Measurements from ENCODE around the gene NKX6-2. TPM values are rescaled to one million over a fixed set of nuclear protein-coding genes. Genes with fewer than 3 reads are reported as not detected.

Gene NKX6-2
- total RNA-seq, 4 donors from 2014 or later = 0.57 TPM; not detected in 3

- peaks cover 3 to 60% (median 7%) of the 10 kb centered on the region in 3 donors for H3K36me3 ChIP-seq
- H3K9me3 ChIP-seq = no peaks in the 10 kb centered on the region
- no peaks in the 10 kb centered on the region for H3K27me3 ChIP-seq
- intact Hi-C loops (cut with DNase I) = no loop called here
- H3K4me1 ChIP-seq = peaks cover 0 to 4% (median 0%) of the 10 kb centered on the region in 3 donors
- 100% methylated on average over 5 of the region's 14 CpGs; no CpG with 5 or more reads in 1 of the 2 donors for WGBS, 2 donors
- TF ChIP-seq CTCF (IDR thresholded peaks at IDR 0.05) (no peak), POLR2A (IDR thresholded peaks at IDR 0.05) (no peak)
- DNase-seq = no peak
- no peak overlapping the region for H3K4me3 ChIP-seq
- no peak overlapping the region for H3K27ac ChIP-seq
Measured at GRCh38 chr10:132777441-132777840, 8.5 kb downstream of the NKX6-2 start.

- H3K9me3 ChIP-seq = no peaks in the 10 kb centered on the region
- intact Hi-C loops (cut with DNase I) = no loop called here
- no peaks in the 10 kb centered on the region for H3K27me3 ChIP-seq
- DNase-seq = no peak
- peaks cover 0 to 4% (median 0%) of the 10 kb centered on the region in 3 donors for H3K4me1 ChIP-seq
- TF ChIP-seq CTCF (IDR thresholded peaks at IDR 0.05) (no peak), POLR2A (IDR thresholded peaks at IDR 0.05) (no peak)
- WGBS, 2 donors = 85 to 88% methylated on average over 8 to 11 of the region's 18 CpGs
- H3K36me3 ChIP-seq = peaks cover 3 to 54% (median 7%) of the 10 kb centered on the region in 3 donors
- H3K27ac ChIP-seq = no peak overlapping the region
- no peak overlapping the region for H3K4me3 ChIP-seq
Measured at GRCh38 chr10:132776821-132777220, 9.1 kb downstream of the NKX6-2 start.

- no peak overlapping the region for H3K27ac ChIP-seq
- no peak for DNase-seq
- H3K4me3 ChIP-seq = no peak overlapping the region
- intact Hi-C loops (cut with DNase I) = no loop called here
- TF ChIP-seq POLR2A (IDR thresholded peaks at IDR 0.05) (no peak), CTCF (IDR thresholded peaks at IDR 0.05) (no peak)
- H3K36me3 ChIP-seq = peaks cover 3 to 51% (median 7%) of the 10 kb centered on the region in 3 donors
- H3K4me1 ChIP-seq = peaks cover 0 to 4% (median 0%) of the 10 kb centered on the region in 3 donors
- H3K27me3 ChIP-seq = no peaks in the 10 kb centered on the region
- H3K9me3 ChIP-seq = no peaks in the 10 kb centered on the region
- WGBS, 2 donors = 76% methylated on average over 3 of the region's 18 CpGs; no CpG with 5 or more reads in 1 of the 2 donors
Measured at GRCh38 chr10:132776186-132776585, 9.8 kb downstream of the NKX6-2 start.

GRCh38 chr10:132774902-132775863 is 10.8 kb downstream of the NKX6-2 start:
- whole genome bisulfite sequencing, 2 donors = 71 to 86% methylated on average over 12 to 17 of the region's 22 CpGs
- TF ChIP-seq CTCF (IDR thresholded peaks at IDR 0.05) = no peak
- TF ChIP-seq POLR2A (IDR thresholded peaks at IDR 0.05) = no peak
- peaks cover 3 to 53% (median 7%) of the 10 kb centered on the region in 3 donors for H3K36me3 ChIP-seq
- H3K9me3 ChIP-seq = no peaks in the 10 kb centered on the region
- H3K27me3 ChIP-seq = no peaks in the 10 kb centered on the region
- no peak for DNase-seq
- H3K4me3 ChIP-seq = no peak overlapping the region
- H3K27ac ChIP-seq = no peak overlapping the region
- intact Hi-C loops (cut with DNase I) = no loop called here
- H3K4me1 ChIP-seq = peaks cover 0 to 4% (median 0%) of the 10 kb centered on the region in 3 donors

All from esophagus squamous epithelium (tissue), 5 donors.